Panc1 (cell line): ENCODE results near the gene NT5C1B. TPM values are rescaled to one million over a fixed set of nuclear protein-coding genes. Genes with fewer than 3 reads are reported as not detected.

ENCODE experiments used
- ATAC-seq: fragments of 200-7000 bp; cut with Tn5 transposase; 2 replicates; pipeline ENCODE4 v1.9.1; 2020; ENCODE audit warnings: mild to moderate bottlenecking, moderate library complexity
- BruUV-seq: library from RNA; stranded (reverse); fragments of 400-500 nt; replicated peaks from 2 replicates; lab custom pipeline; 2021; lab: Mats Ljungman, UMichigan
- CTCF ChIA-PET: fragments of 300-600 bp; sonication (Branson Sonifier 250); formaldehyde crosslinking; loops from one replicate; lab custom pipeline; 2022; ENCODE audit warnings: antibody characterized with exemption; lab: Charles Lee
- POLR2A ChIA-PET: fragments of 300-600 bp; sonication (Branson Sonifier 250); formaldehyde crosslinking; loops from one replicate; lab custom pipeline; 2022; ENCODE audit warnings: antibody characterized with exemption; lab: Charles Lee
- DNase-seq: peaks from one replicate; pipeline ENCODE4 v3.0.0-alpha.2; 2010; ENCODE audit warnings: low read depth, low spot score
- H3K27ac ChIP-seq: 2 replicates; pipeline ENCODE4 v1.5.1; 2011; ENCODE audit warnings: mild to moderate bottlenecking, low read length, inconsistent platforms
- H3K27me3 ChIP-seq: fragments of 200-500 bp; sonication (Bioruptor generic); 2 replicates; pipeline ENCODE4 v1.6.0; 2014; ENCODE audit warnings: low read length, inconsistent platforms; ENCODE audit not compliant: control insufficient read depth, insufficient read depth
- H3K36me3 ChIP-seq: fragments of 200-500 bp; sonication (Bioruptor generic); 2 replicates; pipeline ENCODE4 v1.5.1; 2014; ENCODE audit warnings: inconsistent platforms, mild to moderate bottlenecking, low read length, moderate library complexity; ENCODE audit not compliant: control insufficient read depth, insufficient read depth
- H3K4me1 ChIP-seq: 2 replicates; pipeline ENCODE4 v1.5.1; 2011; ENCODE audit warnings: inconsistent platforms, mild to moderate bottlenecking, low read length, moderate library complexity; ENCODE audit not compliant: control insufficient read depth, insufficient read depth
- H3K4me3 ChIP-seq, 2 experiments: 2 replicates each; pipeline ENCODE4 v1.5.1; 2011 to 2012; ENCODE audit warnings: low read depth in 2 of 2, low read length in 2 of 2, mild to moderate bottlenecking in 2 of 2, inconsistent platforms in 1 of 2, moderate library complexity in 1 of 2
- H3K9me3 ChIP-seq: fragments of 200-500 bp; sonication (Bioruptor generic); 2 replicates; pipeline ENCODE4 v1.5.1; 2014; ENCODE audit warnings: low read depth, mild to moderate bottlenecking, inconsistent platforms, low read length, moderate library complexity; ENCODE audit not compliant: control insufficient read depth, insufficient read depth
- CTCF ChIP-seq: fragments of 450-650 bp; IDR thresholded peaks from 2 replicates; pipeline ENCODE4 v1.5.1; 2017; ENCODE audit warnings: mild to moderate bottlenecking
- POLR2AphosphoS5 ChIP-seq: IDR thresholded peaks from 2 replicates; pipeline ENCODE4 v1.6.1; 2012; ENCODE audit warnings: mild to moderate bottlenecking, low read depth, low read length, moderate library complexity
- REST ChIP-seq, 2 experiments: IDR thresholded peaks; 2 replicates each; pipeline ENCODE4 v1.6.1; 2011 to 2012; ENCODE audit warnings: low read depth in 2 of 2, control low read depth in 1 of 2, low read length in 1 of 2, mild to moderate bottlenecking in 1 of 2, moderate library complexity in 1 of 2; ENCODE audit not compliant: insufficient read depth in 1 of 2
- SIN3A ChIP-seq: IDR thresholded peaks from 2 replicates; pipeline ENCODE4 v1.6.1; 2012; ENCODE audit warnings: low read depth, mild to moderate bottlenecking, low read length, moderate library complexity, borderline replicate concordance; ENCODE audit not compliant: insufficient read depth
- TCF7L2 ChIP-seq: IDR thresholded peaks from 2 replicates; pipeline ENCODE4 v1.6.1; 2011; ENCODE audit warnings: mild to moderate bottlenecking, low read depth, low read length, inconsistent platforms
- in situ Hi-C: cut with HindIII; loops from 2 replicates; pipeline ENCODE4 v1.10.0; 2016; ENCODE audit warnings: low sequenced_read_pairs, low pct_unique_long_range_greater_than_20kb
- intact Hi-C: fragments of 100-400 bp; cut with micrococcal nuclease; formaldehyde crosslinking; loops from one replicate; pipeline ENCODE4 v1.10.0; 2022; ENCODE audit not compliant: unreplicated experiment
- total RNA-seq: library from RNA; stranded (reverse); gene quantifications from one replicate; pipeline ENCODE4 v1.2.1, GENCODE V29; 2021; ENCODE audit not compliant: unreplicated experiment

The NT5C1B gene
- total RNA-seq, 1 experiment from 2014 or later = not detected

GRCh38 chr2:18626256-18626668 is 36.9 kb upstream of the NT5C1B start:
- ATAC-seq (no peak), DNase-seq (no peak)
- intact Hi-C loops (no loop called here), in situ Hi-C loops (no loop called here)
- no peaks in the 10 kb centered on the region for H3K9me3 ChIP-seq
- H3K27ac ChIP-seq = no peak overlapping the region
- no peak overlapping the region for H3K4me3 ChIP-seq
- ChIA-PET CTCF (no interaction called here), POLR2A (no interaction called here)
- no peaks in the 10 kb centered on the region for H3K4me1 ChIP-seq
- H3K36me3 ChIP-seq = no peaks in the 10 kb centered on the region
- H3K27me3 ChIP-seq = no peaks in the 10 kb centered on the region
- no peak for TF ChIP-seq TCF7L2
- no peak for TF ChIP-seq POLR2AphosphoS5
- no peak for TF ChIP-seq SIN3A
- TF ChIP-seq REST (IDR thresholded peaks at IDR 0.05; ENCODE audit: insufficient read depth in 1 of 2, low read depth in 2 of 2, low read length in 1 of 2) = no peak
- TF ChIP-seq CTCF = no peak
- no TSS peak for BruUV-seq

DNA sequence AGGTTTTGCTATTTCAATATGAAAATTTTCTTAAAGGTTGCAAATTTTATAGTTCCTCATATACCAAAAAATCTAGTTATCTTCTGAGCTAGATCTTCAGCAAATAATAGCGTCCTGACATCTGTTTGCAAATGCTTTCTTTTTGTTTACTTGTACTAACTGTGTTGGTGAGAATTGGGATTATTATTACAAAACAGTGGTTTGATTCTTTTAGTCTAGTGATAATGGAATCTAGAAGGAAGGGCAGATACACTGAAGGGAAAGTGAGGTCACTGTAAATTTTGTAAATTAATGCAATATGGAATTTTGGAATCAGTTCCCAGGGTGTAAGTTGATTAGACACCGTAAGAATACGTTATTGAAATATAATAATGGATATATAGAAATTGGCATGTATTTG is 36.2 kb upstream of the NT5C1B start:
- ChIA-PET POLR2A (no interaction called here), CTCF (no interaction called here)
- BruUV-seq = no TSS peak
- Histone ChIP-seq H3K4me1 (no peaks in the 10 kb centered on the region), H3K36me3 (no peaks in the 10 kb centered on the region), H3K27me3 (no peaks in the 10 kb centered on the region), H3K9me3 (no peaks in the 10 kb centered on the region), H3K27ac (no peak overlapping the region), H3K4me3 (no peak overlapping the region)
- ATAC-seq (no peak), DNase-seq (no peak)
- TF ChIP-seq POLR2AphosphoS5 (no peak), SIN3A (no peak), CTCF (no peak)
- in situ Hi-C loops = no loop called here
- intact Hi-C loops = no loop called here
